HepG2 (cell line): ENCODE results near the gene HLA-DQB2. TPM values are rescaled to one million over a fixed set of nuclear protein-coding genes. Genes with fewer than 3 reads are reported as not detected.

Experiments
- ATAC-seq: fragments of 200-7000 bp; cut with Tn5 transposase; 3 replicates; pipeline ENCODE4 v1.9.1; 2020; ENCODE audit warnings: mild to moderate bottlenecking, moderate library complexity
- BruUV-seq: library from RNA; stranded (reverse); fragments of 400-500 nt; replicated peaks from 2 replicates; lab custom pipeline; 2021; lab: Mats Ljungman, UMichigan
- CTCF ChIA-PET: fragments of 300-600 bp; formaldehyde crosslinking; extraction: SDS; loops from one replicate; lab custom pipeline; 2021; ENCODE audit warnings: low total read pairs, inconsistent platforms, low intra/inter-chr PET ratio; lab: Yijun Ruan, JAX
- POLR2A ChIA-PET: fragments of 350-600 bp; sonication (Branson Sonifier 250); formaldehyde crosslinking; loops from one replicate; lab custom pipeline; 2020; ENCODE audit warnings: antibody characterized with exemption, inconsistent platforms; lab: Yijun Ruan, JAX
- DNase-seq: peaks from one replicate; pipeline ENCODE4 v3.0.0-alpha.2; 2015; ENCODE audit warnings: low spot score
- FAIRE-seq: peaks from 3 replicates; lab custom pipeline; 2011; peaks lifted over from hg19 to GRCh38; lab: Jason Lieb, UNC
- H2AFZ ChIP-seq: one replicate; pipeline ENCODE4 v1.6.1; 2011; ENCODE audit warnings: low read length, inconsistent platforms
- H3K27ac ChIP-seq: fragments of 300-600 bp; 3 replicates; pipeline ENCODE4 v1.8.0; 2011; ENCODE audit warnings: mixed run types, mild to moderate bottlenecking, mixed read lengths, low read length, inconsistent platforms; ENCODE audit not compliant: insufficient read depth; ENCODE audit errors: extremely low read length
- H3K27me3 ChIP-seq, 2 experiments: fragments of 200-600 bp in 1 of 2; 2 replicates in 1 of 2; 3 replicates in 1 of 2; pipeline versions ENCODE4 v1.6.0 to v1.8.0; 2011; ENCODE audit warnings: low read length in 2 of 2, mild to moderate bottlenecking in 2 of 2, moderate library complexity in 2 of 2, inconsistent platforms in 1 of 2; ENCODE audit not compliant: insufficient read depth in 2 of 2, control insufficient read depth in 1 of 2
- H3K36me3 ChIP-seq, 2 experiments: fragments of 200-600 bp in 1 of 2; replicated peaks in 1 of 2; 2 replicates in 1 of 2; 3 replicates in 1 of 2; pipeline versions ENCODE4 v1.5.1 to v1.8.0; 2011; ENCODE audit warnings: low read length in 2 of 2, inconsistent platforms in 1 of 2; ENCODE audit not compliant: insufficient read depth in 2 of 2, control insufficient read depth in 1 of 2
- H3K4me1 ChIP-seq: 2 replicates; pipeline ENCODE4 v1.5.1; 2012; ENCODE audit warnings: low read length, inconsistent platforms; ENCODE audit not compliant: insufficient read depth
- H3K4me2 ChIP-seq: 2 replicates; pipeline ENCODE4 v1.6.0; 2011; ENCODE audit warnings: low read depth, low read length, inconsistent platforms
- H3K4me3 ChIP-seq, 3 experiments: fragments of 200-600 bp in 1 of 3; sonication (generic), shearing (Covaris generic) in 1 of 3; replicated peaks in 1 of 3; 2 replicates each; pipeline ENCODE4 v1.5.1; 2011 to 2016; ENCODE audit warnings: low read length in 3 of 3, inconsistent platforms in 2 of 3, low read depth in 2 of 3, mild to moderate bottlenecking in 2 of 3, control low read depth in 1 of 3, mixed read lengths in 1 of 3; ENCODE audit not compliant: insufficient read depth in 1 of 3
- H3K79me2 ChIP-seq: one replicate; pipeline ENCODE4 v1.6.1; 2011; ENCODE audit warnings: low read length, inconsistent platforms; ENCODE audit not compliant: insufficient read depth
- H3K9ac ChIP-seq: 2 replicates; pipeline ENCODE4 v1.6.0; 2011; ENCODE audit warnings: mild to moderate bottlenecking, low read depth, low read length, inconsistent platforms; ENCODE audit not compliant: insufficient read depth
- H3K9me3 ChIP-seq: 2 replicates; pipeline ENCODE4 v1.5.1; 2012; ENCODE audit warnings: mild to moderate bottlenecking, low read length
- H4K20me1 ChIP-seq: 2 replicates; pipeline ENCODE4 v1.6.0; 2011; ENCODE audit warnings: inconsistent platforms, mild to moderate bottlenecking, low read length, moderate library complexity; ENCODE audit not compliant: insufficient read depth
- BCL6 ChIP-seq: IDR thresholded peaks from 2 replicates; pipeline ENCODE4 v1.6.1; 2016; ENCODE audit warnings: missing genetic modification reagents, missing compliant biosample characterization
- JUN ChIP-seq: sonication (generic); formaldehyde crosslinking; IDR thresholded peaks from 2 replicates; pipeline ENCODE4 v1.4.0; 2020; ENCODE audit warnings: mild to moderate bottlenecking, missing genetic modification reagents
- KDM5A ChIP-seq: fragments of 200-600 bp; sonication (generic); IDR thresholded peaks from 2 replicates; pipeline ENCODE4 v1.7.0; 2018; ENCODE audit warnings: antibody characterized with exemption, mild to moderate bottlenecking, low read length, borderline replicate concordance
- ZBTB42 ChIP-seq: sonication (generic); formaldehyde crosslinking; IDR thresholded peaks from 2 replicates; pipeline ENCODE4 v1.5.0; 2020; ENCODE audit warnings: mild to moderate bottlenecking, missing genetic modification reagents
- ZFP36L2 ChIP-seq: sonication (generic); formaldehyde crosslinking; IDR thresholded peaks from 2 replicates; pipeline ENCODE4 v1.4.0; 2020; ENCODE audit warnings: missing genetic modification reagents
- ZNF644 ChIP-seq: IDR thresholded peaks from 2 replicates; pipeline ENCODE4 v1.6.1; 2016; ENCODE audit warnings: low read depth
- ZNF678 ChIP-seq: sonication (generic); formaldehyde crosslinking; IDR thresholded peaks from 2 replicates; pipeline ENCODE4 v1.4.0; 2020; ENCODE audit warnings: mild to moderate bottlenecking, missing genetic modification reagents
- WGBS: methylation state at CpG from one replicate; pipeline ENCODE4 v1.1.6; 2017; ENCODE audit warnings: low lambda C conversion rate; 5-methylcytosine and 5-hydroxymethylcytosine counted together
- in situ Hi-C: cut with HindIII; loops from 2 replicates; pipeline ENCODE4 v1.10.0; 2017; ENCODE audit warnings: low pct_unique_long_range_greater_than_20kb; ENCODE audit not compliant: extremely low pct_ligation_motif_present
- intact Hi-C: fragments of 100-400 bp; cut with micrococcal nuclease; formaldehyde crosslinking; loops from one replicate; pipeline ENCODE4 v1.10.0; 2022; ENCODE audit not compliant: unreplicated experiment
- polyA plus RNA-seq, 8 experiments: library from polyadenylated mRNA; depleted of rRNA in 3 of 8; stranded (reverse) in 7 of 8; unstranded in 1 of 8; fragments of >200 nt; fragmentation: Illumina TruSeq in 4 of 8; extraction: Trizol in 4 of 8; gene quantifications; 2 replicates each; pipeline versions ENCODE4 v1.2.1 to v1.2.3, GENCODE V29; 2011 to 2016; ENCODE audit warnings: low read depth in 4 of 8, missing spikeins in 1 of 8, mixed read lengths in 1 of 8; ENCODE audit not compliant: insufficient read depth in 1 of 8
- total RNA-seq, 5 experiments: library from RNA; depleted of rRNA; stranded (reverse); fragments of >200 nt; fragmentation: Illumina TruSeq; extraction: Trizol; gene quantifications; 2 replicates each; pipeline ENCODE4 v1.2.3, GENCODE V29; 2016; ENCODE audit warnings: low read depth in 1 of 5
- TF ChIP-seq, protein P1 (sequence below): sonication (generic); formaldehyde crosslinking; IDR thresholded peaks from 2 replicates; pipeline ENCODE4 v1.5.1; 2020; ENCODE audit warnings: mild to moderate bottlenecking, moderate library complexity, missing genetic modification reagents
- TF ChIP-seq, protein P2 (sequence below): sonication (generic); formaldehyde crosslinking; IDR thresholded peaks from 2 replicates; pipeline ENCODE4 v1.5.0; 2020; ENCODE audit warnings: missing genetic modification reagents
- TF ChIP-seq, protein P3 (sequence below): sonication (generic); formaldehyde crosslinking; IDR thresholded peaks from 2 replicates; pipeline ENCODE4 v1.5.0; 2020; ENCODE audit warnings: mild to moderate bottlenecking, low read depth, missing genetic modification reagents, borderline replicate concordance
- TF ChIP-seq, protein P4 (sequence below): sonication (generic); formaldehyde crosslinking; IDR thresholded peaks from 2 replicates; pipeline ENCODE4 v1.8.0; 2022; ENCODE audit warnings: missing genetic modification reagents, mild to moderate bottlenecking, inconsistent platforms, borderline replicate concordance
- TF ChIP-seq, protein P5 (sequence below): sonication (generic); formaldehyde crosslinking; IDR thresholded peaks from 2 replicates; pipeline ENCODE4 v1.4.0; 2020; ENCODE audit warnings: mild to moderate bottlenecking, low read depth, missing genetic modification reagents
- TF ChIP-seq, protein P6 (sequence below): sonication (generic); formaldehyde crosslinking; IDR thresholded peaks from 2 replicates; pipeline ENCODE4 v1.5.0; 2020; ENCODE audit warnings: mild to moderate bottlenecking, missing genetic modification reagents, moderate library complexity
- TF ChIP-seq, protein P7 (sequence below): sonication (generic); formaldehyde crosslinking; IDR thresholded peaks from 2 replicates; pipeline ENCODE4 v1.8.0; 2022; ENCODE audit warnings: missing genetic modification reagents, low read depth, mild to moderate bottlenecking, borderline replicate concordance
- TF ChIP-seq, protein P8 (sequence below): sonication (generic); formaldehyde crosslinking; IDR thresholded peaks from 2 replicates; pipeline ENCODE4 v1.4.0; 2020; ENCODE audit warnings: missing genetic modification reagents, borderline replicate concordance

The HLA-DQB2 gene
- total and polyA plus RNA-seq, 2 of the 13 experiments (the other 11 are each of a cell fraction or from before 2014, with no cell fraction given): not detected

DNA sequence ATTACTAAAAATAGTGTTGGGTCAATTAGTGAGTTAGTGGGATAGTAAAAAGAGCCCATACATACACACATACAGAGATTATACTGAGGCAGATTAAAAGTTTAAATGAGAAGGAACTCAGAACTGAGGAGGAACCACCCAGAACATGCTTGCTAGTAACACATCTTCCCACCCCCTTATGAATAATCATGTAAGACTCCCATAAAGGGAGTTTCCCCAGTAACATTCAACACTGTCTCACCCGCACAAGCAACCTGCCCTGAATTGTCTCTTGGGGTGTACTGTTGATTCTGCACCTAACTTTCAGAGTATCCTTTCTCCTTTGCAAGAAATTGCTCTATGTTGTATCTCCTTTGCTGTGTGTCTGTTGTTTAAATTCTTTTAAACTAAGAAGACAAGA, 11.1 kb upstream of the HLA-DQB2 start (continued):
- no peak for TF ChIP-seq ZNF678 (CRISPR knock-in tag)
- TF ChIP-seq ZFP36L2 (CRISPR knock-in tag): no peak

DNA sequence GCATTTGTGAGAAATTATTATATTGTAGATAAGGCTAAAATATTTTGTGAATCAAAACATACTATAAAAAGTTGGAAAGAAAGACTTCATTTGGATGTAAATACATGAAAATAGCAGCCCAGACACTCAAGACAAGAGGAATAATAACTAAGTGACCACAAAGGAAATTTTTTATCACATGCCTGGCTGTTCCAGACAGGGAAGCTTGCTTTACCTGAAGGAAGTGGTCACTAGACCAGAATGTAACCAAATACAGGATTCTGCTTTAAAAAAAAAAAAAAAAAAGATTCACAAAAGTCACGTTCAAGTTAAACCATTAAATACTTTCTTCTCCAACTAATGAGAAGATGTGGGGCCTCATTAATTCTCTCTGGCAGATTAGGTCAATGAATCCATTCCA, 9.3 kb upstream of the HLA-DQB2 start:
- no peak overlapping the region for H3K4me2 ChIP-seq
- H3K36me3 ChIP-seq: no peaks in the 10 kb centered on the region
- WGBS: 2% methylated on average over 1 of the region's 1 CpG
- no peak for DNase-seq
- H3K4me1 ChIP-seq: no peaks in the 10 kb centered on the region
- no peaks in the 10 kb centered on the region for H4K20me1 ChIP-seq
- no peak for FAIRE-seq
- ChIA-PET POLR2A (no interaction called here), CTCF (no interaction called here)
- no TSS peak for BruUV-seq
- H3K27me3 ChIP-seq: peaks cover 0 to 9% of the 10 kb centered on the region in 2 experiments; a peak in 1 of 5 replicates
- no peak overlapping the region for H3K4me3 ChIP-seq
- in situ Hi-C loops: no loop called here
- no peak overlapping the region for H3K9ac ChIP-seq
- no peaks in the 10 kb centered on the region for H3K9me3 ChIP-seq
- ATAC-seq: no peak
- H3K27ac ChIP-seq: no peak overlapping the region
- intact Hi-C loops: no loop called here
- H3K79me2 ChIP-seq: no peaks in the 10 kb centered on the region
- H2AFZ ChIP-seq: no peak overlapping the region
- TF ChIP-seq KDM5A: no peak
- TF ChIP-seq, protein P1, sequence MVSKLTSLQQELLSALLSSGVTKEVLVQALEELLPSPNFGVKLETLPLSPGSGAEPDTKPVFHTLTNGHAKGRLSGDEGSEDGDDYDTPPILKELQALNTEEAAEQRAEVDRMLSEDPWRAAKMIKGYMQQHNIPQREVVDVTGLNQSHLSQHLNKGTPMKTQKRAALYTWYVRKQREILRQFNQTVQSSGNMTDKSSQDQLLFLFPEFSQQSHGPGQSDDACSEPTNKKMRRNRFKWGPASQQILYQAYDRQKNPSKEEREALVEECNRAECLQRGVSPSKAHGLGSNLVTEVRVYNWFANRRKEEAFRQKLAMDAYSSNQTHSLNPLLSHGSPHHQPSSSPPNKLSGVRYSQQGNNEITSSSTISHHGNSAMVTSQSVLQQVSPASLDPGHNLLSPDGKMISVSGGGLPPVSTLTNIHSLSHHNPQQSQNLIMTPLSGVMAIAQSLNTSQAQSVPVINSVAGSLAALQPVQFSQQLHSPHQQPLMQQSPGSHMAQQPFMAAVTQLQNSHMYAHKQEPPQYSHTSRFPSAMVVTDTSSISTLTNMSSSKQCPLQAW (CRISPR knock-in tag): no peak
- TF ChIP-seq BCL6 (CRISPR knock-in tag): no peak
- TF ChIP-seq, protein P2, sequence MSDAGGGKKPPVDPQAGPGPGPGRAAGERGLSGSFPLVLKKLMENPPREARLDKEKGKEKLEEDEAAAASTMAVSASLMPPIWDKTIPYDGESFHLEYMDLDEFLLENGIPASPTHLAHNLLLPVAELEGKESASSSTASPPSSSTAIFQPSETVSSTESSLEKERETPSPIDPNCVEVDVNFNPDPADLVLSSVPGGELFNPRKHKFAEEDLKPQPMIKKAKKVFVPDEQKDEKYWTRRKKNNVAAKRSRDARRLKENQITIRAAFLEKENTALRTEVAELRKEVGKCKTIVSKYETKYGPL (CRISPR knock-in tag): no peak
- TF ChIP-seq, protein P3, sequence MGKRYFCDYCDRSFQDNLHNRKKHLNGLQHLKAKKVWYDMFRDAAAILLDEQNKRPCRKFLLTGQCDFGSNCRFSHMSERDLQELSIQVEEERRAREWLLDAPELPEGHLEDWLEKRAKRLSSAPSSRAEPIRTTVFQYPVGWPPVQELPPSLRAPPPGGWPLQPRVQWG (CRISPR knock-in tag): no peak
- TF ChIP-seq, protein P4, sequence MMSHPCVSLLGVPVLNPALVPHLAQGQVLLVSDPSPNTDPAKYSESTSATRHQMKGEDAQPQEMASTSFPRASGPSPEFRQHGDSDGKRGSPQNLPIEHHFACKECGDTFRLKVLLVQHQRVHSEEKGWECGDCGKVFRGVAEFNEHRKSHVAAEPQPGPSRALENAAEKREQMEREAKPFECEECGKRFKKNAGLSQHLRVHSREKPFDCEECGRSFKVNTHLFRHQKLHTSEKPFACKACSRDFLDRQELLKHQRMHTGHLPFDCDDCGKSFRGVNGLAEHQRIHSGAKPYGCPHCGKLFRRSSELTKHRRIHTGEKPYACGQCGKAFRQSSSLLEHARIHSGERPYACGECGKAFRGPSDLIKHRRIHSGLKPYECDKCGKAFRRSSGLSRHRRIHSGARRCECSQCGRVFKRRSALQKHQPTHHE (CRISPR knock-in tag): no peak
- TF ChIP-seq ZNF644 (CRISPR knock-in tag): no peak
- no peak for TF ChIP-seq ZBTB42 (CRISPR knock-in tag)
- TF ChIP-seq, protein P5, sequence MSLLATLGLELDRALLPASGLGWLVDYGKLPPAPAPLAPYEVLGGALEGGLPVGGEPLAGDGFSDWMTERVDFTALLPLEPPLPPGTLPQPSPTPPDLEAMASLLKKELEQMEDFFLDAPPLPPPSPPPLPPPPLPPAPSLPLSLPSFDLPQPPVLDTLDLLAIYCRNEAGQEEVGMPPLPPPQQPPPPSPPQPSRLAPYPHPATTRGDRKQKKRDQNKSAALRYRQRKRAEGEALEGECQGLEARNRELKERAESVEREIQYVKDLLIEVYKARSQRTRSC (CRISPR knock-in tag): no peak
- TF ChIP-seq, protein P6, sequence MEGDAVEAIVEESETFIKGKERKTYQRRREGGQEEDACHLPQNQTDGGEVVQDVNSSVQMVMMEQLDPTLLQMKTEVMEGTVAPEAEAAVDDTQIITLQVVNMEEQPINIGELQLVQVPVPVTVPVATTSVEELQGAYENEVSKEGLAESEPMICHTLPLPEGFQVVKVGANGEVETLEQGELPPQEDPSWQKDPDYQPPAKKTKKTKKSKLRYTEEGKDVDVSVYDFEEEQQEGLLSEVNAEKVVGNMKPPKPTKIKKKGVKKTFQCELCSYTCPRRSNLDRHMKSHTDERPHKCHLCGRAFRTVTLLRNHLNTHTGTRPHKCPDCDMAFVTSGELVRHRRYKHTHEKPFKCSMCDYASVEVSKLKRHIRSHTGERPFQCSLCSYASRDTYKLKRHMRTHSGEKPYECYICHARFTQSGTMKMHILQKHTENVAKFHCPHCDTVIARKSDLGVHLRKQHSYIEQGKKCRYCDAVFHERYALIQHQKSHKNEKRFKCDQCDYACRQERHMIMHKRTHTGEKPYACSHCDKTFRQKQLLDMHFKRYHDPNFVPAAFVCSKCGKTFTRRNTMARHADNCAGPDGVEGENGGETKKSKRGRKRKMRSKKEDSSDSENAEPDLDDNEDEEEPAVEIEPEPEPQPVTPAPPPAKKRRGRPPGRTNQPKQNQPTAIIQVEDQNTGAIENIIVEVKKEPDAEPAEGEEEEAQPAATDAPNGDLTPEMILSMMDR (CRISPR knock-in tag): no peak
- TF ChIP-seq, protein P7, sequence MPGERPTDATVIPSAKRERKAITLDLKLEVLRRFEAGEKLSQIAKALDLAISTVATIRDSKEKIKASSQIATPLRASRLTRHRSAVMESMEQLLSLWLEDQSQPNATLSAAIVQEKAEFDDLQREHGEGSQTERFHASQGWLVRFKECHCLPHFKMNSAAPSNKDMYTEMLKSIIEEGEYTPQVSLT (CRISPR knock-in tag): no peak
- TF ChIP-seq, protein P8, sequence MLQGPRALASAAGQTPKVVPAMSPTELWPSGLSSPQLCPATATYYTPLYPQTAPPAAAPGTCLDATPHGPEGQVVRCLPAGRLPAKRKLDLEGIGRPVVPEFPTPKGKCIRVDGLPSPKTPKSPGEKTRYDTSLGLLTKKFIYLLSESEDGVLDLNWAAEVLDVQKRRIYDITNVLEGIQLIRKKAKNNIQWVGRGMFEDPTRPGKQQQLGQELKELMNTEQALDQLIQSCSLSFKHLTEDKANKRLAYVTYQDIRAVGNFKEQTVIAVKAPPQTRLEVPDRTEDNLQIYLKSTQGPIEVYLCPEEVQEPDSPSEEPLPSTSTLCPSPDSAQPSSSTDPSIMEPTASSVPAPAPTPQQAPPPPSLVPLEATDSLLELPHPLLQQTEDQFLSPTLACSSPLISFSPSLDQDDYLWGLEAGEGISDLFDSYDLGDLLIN: no peak
- TF ChIP-seq JUN (CRISPR knock-in tag): no peak
